Epithelial cell of umbilical artery (primary cell): ENCODE measurements around the gene SMARCA2. TPM values are rescaled to one million over a fixed set of nuclear protein-coding genes. Genes with fewer than 3 reads are reported as not detected.

Experiments
- total RNA-seq: library from RNA; depleted of rRNA; stranded (reverse); fragments of >200 nt; gene quantifications from 2 replicates; pipeline ENCODE4 v1.2.3, GENCODE V29; 2014

SMARCA2 gene
- 45.6 and 50.0 TPM in 2 replicates for total RNA-seq

DNA sequence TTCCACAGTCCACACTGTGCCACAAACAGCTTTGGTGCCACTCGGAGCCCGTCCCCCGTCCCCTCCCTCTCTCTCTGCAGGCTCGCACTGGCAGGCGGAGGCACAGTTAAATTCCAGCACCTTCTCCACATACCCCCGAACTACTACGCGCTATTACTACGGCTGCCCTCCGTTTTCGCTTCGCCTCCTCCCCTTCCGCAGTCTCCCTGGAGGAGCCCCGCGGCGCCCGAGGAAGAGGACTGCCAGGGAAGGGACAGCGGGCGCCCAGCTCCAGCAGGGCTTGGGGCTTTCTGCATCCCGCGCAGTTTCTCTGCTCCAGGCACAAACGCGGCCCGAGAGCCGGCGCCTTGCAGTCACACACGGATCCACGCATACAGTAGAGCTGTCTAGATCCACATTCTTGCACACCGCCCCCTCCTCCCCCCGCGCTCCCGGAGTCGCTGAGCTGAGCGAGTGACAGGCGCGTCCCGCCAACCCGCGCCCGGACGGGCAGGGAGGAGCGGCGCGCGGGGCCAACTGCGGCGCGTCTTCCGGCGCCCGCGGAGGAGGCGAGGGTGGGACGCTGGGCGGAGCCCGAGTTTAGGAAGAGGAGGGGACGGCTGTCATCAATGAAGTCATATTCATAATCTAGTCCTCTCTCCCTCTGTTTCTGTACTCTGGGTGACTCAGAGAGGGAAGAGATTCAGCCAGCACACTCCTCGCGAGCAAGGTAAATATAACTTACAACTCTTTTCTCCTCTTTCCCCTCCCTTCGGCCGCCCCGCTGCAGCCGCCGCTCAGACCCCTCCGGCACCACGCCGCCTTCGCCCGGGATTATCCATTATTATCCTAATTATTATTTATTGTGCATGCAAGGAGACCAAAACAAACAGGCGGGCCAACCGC, at the start of gene SMARCA2:
Gene SMARCA2, plus strand, starts transcription at position 652 of the 885 bp plus-strand sequence. CDS start 13,676 bp downstream, outside the sequence.

